Erythroblast (primary cell): ENCODE data around the gene LSM8.

ENCODE experiments used
- GATA1 ChIP-seq: IDR thresholded peaks from 2 replicates; pipeline ENCODE4 v1.6.1; 2011; ENCODE audit warnings: low read depth, mild to moderate bottlenecking, control low read depth, low read length, moderate library complexity
- POLR2A ChIP-seq: IDR thresholded peaks from 2 replicates; pipeline ENCODE4 v1.6.1; 2011; ENCODE audit warnings: mild to moderate bottlenecking, low read length

GRCh38 chr7:118184565-118184940 is 589 bp downstream of the LSM8 start:
- TF ChIP-seq POLR2A, result no peak
- no peak for TF ChIP-seq GATA1
